NCI-H1105 treated with DMSO at 0.1 percent for 48 hours (cell line): ENCODE measurements around the gene TMA7.

Source experiments
- DNase-seq: peaks from one replicate; lab custom pipeline; 2025; lab: John Stamatoyannopoulos, UW

TMA7 gene

DNA sequence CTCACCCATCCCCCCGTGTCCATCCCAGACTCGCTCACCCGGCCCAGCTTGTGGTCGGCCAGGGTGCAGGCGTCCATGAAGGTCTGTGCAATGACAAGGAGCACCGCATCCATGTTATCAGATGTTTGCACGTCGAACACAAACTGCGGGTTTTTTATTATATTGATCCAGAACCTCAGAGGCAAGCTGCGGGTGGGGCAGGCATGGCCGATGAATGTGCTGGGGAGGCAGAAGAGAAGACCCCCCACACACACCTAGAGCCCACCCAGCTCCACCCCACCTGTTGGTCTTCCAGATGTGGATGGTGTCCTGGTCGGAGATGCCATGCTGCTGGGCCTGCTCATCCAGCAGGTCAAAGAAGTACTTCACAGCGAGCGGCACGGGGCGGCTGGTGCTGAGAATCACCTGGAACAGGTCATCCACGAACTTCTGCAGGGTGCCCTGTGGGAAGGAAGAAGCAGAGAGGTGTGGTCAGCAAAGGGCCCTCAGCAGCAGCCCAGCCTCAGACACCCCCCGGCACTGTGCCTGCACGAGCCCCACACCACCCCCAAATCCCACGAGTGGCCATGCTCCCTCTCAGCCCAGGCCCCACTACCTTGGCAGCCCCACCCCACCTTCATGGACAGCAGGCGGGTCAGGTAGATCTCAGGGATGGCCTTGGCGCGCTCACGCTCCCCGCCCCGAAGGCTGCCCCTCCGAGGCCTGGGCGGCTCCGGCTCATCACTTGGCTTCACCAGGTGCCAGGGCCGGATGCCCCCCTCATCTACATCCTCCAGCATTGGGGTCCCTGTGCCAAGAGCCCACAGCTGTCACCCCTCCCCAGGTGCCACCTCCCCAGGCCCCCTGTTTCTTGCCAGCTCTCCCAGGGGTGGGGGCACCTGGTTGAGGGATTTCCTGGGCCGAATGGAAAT, 30.5 kb upstream of the TMA7 start:
- DNase-seq, result no peak

DNA sequence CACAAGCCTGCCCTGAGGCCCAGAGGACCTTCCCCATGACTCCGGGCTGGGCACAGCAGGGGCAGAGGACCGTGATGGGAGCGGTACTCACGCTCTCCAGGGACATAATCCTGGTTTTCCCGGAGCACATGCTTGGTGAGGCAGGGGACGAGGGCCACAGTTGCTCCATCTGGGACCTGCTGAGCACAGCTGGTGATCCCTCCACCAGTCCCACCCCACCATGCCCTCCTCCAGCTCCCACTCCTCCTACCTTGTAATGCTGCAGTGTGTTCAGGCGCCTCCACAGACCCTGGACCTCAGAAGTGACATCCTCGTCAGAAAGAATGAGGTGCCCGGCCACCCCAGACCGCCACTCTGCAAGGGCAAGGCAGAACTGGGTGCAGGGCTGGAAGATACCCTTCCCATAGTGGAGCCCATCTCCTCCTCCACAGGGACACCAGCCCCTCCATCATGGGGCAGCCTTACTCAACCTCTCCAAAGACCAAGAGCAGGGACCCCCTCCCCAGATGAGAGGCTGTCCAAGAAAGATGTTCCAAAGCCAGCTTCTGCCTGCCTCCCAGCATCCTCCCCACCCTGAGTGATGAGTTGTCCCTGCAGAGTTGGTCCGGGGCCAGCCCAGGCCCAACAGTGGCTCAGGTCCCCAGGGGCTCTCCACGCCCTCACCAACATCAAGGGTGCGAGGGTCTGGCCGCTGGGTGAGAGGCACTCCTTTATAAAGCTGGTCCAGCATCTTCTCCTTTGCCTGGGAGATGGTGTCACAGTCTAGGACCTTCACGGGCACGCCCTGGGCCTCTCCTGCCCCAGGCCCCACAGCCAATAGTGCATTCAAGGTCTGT, 29.6 kb upstream of the TMA7 start:
- no peak for DNase-seq

DNA sequence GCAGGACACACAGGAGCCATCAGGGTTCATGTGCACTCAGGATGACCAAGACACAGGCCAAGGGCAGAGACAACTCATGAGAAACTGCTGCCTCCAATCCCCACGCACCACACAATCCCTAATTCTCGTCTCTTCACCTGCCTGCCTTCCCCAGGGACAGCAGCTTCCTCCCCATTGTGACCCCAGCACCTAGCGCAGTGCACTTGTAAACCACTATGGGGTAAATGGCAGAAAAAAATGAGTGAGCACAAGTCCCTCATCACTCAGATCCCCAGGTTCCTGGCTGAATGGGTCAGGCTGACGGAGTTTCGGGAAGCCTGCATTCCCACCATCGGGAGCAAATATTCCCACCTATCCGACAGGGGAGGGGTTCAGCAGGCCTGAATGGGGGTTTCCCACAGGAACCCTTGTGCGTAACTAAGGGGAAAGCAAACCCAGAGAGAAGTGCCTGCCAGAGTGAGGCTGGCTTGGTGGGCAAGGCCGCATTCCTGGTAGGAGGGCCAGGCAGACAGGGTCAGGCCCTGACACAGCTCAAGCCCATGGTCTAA, 28.9 kb upstream of the TMA7 start:
- DNase-seq, result no peak

DNA sequence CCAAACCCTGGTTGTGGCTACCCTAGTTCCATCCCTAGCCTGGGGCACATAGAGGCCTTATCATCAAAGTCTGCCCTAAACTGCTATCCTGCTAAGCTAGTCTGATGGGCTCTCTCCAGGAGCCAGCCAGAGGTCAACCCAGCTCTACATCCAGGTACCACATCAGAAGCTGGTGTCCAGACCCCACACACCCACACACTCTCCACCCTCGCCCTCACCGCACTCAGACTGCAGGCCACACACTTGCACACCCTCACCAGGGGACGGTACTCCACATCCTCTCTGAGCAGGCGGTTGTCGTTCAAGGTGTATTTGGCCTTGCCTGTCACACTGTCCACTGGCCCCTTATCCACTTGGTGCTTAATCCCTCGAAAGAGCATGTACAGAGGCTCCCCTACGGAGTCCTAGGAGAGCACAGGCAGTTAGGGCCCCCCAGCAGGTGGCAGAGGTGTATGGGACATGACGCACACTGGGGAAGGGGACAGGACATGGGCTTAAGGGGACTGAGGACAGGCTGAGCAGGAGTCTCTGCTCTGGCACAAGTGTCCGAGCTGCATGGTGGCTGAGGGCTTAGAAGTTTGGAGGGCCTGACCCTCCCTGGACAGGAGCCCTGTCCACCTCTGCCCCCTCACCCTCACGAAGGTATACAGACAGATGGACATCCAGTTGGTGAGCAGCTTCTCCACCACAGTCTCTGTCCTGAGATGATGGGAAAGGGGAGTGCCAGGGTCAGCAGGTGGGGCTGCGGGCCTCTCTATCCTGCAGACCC, 28.3 kb upstream of the TMA7 start:
- no peak for DNase-seq

DNA sequence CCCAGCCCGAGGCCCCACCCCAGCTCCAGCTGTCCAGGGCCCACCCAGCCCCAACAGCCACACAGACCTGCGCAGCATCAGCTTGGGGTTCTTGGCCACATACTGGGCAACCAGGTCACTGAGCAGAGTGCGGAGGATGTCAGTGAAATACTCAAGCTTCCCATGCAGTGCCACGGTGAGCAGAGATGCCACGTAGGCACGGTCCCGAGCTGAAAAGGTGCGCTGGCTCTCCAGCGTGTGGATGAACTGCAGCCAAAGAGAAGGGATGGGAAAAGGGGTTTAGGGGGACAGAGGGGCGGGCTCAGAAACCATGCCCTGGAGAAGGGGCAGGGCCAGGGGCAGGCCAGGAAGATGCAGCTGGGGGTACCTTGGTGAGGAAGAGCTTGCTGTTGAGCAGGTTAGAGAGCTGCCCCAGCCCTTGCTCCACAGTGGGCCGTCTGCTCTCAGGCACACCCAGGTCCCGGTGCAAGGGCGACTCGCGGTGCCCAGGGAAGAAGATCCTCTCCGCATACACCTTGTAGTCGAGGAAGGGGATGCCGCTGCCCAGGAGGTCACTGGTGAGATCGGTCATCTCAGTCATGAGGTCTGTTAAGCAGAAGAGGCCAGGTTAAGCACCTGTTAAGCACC, 27.6 kb upstream of the TMA7 start:
- no peak for DNase-seq

DNA sequence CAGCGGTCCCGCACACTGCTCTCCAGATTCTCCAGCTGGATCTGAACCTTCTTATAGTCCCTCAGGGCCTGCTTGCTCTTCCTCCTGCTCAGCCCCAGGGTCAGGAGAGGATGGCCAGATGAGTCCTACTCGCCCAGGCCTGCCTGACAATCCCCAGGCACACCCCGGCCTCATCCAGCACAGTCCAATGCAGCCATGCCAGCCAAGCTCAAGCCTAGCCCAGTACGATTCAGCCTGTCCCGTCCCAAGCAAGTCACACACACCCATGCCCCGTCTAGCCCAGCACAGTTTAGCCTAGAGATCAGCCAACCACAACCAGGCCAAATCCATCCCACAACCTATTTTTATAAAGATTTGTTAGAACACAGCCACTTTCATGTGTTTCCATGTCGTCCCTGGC, 27.0 kb upstream of the TMA7 start:
- DNase-seq, result no peak

DNA sequence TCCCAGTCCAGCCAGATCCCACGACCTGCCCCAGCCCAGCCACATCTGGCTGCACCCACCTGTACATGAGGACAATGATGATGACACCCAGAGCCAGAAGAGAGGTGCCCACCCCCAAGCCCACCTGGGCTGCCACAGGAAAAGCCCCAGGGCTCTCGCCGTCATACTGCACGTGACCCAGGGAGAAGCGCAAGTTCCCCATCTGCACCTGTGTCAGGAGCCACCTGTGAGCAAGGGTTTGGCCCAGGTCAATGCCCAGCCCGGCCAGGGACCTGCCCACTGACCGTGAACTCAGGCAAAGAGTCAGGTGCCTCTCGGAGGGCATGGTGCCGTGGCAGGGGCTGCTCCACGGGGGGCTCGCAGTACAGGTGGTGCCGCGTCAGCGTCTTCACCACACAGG, 26.4 kb upstream of the TMA7 start:
- DNase-seq, result no peak

DNA sequence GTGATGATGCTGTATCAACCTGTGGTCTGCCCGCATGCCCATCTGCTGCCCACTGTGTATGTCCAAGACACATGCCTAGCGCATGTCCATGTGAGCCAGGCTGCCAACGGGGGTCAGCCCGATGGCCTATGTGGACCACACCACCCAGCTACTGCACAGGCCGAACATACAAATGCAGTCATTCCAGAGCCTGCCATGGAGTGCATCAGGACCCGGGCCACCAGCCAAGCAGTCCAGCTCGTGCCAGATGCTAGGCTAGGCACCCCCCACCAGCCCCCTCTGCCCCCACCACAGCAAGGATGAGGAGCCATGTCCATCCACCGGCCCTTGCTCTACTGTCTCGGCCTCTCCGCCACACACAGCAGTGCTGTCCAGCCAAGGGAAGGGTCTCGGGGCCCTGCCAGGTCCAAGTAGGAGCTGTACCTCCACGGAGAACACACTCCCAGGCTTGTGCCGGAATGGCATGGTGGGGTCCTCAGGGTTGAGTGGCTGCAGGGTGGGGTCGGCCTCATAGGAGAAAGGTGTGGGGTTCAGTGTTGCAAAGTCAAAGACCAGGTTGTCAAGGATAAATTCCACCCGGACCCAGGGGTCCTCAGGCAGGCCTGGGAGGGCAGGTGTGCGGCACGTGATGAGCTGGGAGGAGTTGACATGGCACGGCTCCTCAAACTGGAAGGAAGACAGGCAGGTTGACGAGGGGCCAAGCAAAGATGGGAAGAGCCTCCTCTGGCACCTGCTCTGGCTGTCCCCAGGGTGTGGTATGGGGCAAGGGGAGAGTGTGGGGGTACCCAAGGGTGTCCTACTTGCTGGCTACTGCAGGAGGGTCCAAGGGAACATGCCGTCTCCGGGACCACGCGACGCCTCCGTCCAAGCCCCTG, 25.4 kb upstream of the TMA7 start:
- DNase-seq, result no peak

DNA sequence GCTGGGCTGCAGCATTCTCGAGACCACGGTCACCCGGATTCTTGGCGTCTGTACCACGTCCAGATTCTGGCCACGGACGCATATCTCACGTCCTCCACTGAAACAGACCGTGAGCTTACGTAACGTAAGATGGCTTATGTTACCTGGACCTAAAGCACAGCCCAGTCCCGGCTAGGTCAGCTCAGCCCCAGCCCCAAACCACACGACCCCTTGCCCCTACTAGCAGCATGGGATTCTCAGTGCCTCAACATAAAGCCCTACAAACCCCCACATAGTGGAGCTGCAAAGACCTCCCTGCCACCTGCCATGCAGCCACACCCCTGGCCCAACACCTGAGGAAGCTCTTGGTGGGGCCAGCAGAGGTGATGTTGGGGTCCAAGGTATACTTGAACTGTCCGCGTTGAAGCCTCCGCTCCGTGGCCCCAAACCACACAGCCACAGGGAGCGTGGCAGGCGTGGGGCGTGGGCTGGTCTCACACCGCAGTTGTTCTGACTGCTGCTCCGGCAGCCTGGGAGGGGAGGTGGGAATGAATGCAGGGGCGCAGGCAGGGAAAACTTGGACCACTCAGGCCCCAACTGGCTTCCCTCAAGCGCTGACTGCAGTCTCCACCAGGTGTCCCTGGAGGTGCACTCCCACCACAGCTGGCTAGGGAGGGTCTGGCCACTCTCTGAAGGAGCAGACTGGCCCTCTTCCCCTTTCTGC, 24.7 kb upstream of the TMA7 start:
- DNase-seq, result no peak

DNA sequence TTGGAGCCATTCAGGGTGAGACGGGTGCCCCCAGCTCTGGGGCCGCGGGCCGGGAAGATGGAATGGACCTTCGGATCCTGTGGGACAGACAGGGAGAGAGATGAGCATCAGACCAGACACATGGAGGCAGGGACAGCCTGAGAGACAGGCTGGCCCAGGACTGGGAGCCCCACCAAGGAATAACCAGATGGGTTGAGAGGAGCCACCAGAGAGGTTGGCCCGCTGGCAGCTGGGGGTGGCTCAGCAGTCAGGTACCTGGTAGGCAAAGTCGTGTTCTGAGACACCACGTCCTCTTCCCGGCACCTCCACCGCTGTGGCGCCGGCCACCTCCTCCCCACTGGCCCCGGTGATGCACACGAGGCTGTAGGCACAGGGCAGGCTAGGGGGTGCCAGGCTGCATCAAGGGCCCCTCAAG, 24.0 kb upstream of the TMA7 start:
- DNase-seq, result no peak

DNA sequence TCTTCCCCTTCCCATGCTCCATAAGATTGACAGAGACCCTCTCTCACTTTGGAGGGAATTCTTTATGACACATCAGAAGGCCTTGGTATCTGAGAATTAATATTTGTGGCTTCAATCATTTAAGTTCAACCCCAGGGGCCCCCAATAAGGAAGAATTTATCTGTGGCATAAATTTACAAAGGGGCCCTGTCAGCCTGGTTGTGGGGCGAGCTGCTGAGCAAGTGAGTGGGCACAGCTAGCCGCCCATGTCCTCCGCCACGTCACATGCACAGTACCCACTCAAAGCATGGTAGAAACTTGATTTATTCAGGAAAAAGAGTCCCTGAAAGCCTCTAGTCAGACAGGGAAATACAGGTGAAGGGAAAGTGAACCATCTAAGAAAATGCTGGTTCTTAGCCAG, 23.5 kb upstream of the TMA7 start:
- DNase-seq, result no peak

DNA sequence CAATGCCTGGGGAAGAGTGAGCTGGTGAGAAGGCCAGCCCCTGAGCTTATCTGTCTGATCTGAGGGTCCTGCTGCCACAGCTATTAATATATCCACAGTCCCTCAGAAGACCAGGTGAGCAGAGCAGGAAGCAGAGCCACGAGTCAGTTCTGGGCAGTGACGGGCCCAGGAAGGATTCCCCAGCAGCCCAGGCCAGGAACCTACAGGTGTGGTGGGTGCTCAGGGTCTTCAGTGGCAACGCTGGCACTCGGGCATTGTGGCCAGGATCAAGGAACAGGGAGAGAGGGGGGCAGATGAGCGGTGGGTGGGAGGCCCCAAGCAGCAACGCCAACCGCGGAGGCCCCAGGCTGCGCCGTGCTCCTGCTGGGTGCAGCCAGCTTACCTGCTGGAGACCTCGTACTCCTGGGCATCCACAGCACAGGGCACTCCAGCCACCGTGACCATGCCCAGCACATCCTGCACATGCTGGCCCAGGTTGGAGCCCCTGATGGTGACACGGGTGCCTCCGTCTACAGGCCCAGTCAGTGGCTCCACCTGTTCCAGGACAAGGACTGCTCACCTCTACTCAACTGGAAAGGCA, 22.4 kb upstream of the TMA7 start:
- no peak for DNase-seq

DNA sequence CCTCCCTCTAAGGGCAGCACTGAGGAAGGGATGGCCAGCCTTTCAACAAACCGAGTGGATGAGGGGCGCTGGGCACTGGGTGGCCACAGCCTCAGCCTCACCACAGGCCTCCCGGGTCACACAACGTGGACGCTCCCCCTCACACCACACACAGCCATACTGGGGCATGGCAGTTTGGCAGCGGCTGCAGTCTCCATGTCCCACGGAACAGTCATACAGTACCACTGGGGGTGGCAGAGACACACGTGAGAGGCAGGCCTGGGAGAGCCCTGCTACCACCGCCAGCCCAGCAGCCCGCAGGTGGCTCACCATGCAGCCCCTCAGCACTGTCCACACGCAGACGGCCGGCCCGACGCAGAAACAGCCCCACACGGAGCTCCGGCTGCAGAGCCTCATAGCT, 21.9 kb upstream of the TMA7 start:
- DNase-seq, result no peak

DNA sequence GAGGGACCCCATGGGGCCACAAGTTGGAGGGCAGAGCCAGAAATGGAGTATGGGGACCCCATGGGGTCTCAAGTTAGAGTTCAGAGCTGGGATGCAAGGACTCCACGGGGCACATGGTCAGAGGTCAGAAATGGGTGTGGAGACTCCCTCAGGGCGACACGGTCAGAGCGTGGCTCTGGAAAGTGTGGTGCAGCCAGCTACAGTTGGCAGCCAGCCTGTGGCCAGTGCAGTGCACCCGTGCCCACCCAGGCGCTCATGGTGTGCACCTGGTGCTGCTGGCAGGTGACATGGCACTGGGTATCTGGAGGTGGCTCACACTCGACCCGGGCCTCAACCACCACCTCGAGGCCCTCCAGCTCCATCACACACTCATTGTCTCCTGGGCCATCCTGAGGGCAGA, 21.4 kb upstream of the TMA7 start:
- no peak for DNase-seq

DNA sequence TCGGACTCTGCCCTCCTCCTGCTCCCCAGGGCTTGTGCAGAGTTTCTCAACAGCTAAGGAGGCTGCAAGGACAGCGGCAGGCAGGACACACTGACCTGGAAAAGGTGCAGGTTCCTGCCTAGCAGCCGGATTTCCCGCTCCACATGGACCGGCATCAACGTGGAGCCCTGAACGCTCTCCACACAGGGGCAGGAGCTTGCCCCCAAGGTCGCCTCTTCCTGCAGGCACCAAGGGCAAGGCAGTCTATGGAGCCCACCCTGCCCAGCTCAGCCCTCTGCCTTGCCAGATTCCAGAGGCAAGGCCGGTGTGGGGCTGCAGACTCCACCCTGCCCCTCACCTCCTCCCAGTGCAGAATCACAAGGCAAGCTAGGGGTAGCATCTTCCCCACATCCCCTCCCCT, 20.9 kb upstream of the TMA7 start:
- DNase-seq, result no peak

DNA sequence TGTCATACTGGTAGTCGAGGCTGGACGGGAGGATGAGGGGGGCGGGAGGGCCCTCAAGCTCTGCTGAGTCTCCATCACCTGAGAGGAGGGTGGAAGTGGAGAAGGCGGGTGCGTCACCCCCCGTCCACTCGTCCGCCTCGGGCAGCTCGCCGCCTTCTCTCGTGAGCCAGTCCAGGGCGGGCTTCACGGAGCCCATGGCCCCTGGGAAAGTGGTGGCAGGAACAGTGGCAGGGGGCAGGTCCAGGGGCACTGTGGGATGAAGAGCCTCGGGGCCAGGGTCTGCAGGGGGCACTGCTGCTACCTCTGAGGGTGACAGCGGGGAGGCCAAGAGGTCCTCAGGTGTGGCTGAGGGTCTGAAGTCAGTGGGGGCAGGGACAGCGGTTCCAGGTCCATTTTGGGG, 20.5 kb upstream of the TMA7 start:
- no peak for DNase-seq

DNA sequence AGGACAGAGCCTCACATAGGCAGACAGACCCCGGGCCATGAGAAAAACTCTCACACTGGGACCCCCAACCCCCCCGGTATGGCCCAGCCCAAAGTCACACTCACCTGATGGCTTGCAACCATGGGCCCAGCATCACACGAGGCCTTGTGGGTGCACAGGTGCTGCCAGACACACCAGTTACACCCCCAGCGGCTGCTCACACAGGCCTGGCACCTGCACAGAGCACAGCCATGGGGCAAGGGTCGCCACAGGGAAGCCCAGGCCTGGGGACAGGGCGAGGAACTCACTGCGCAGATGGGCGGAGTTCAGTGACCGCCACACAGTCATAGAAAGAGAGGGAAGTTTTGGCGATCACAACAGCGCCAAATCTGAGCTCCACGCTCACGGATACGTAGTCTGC, 19.5 kb upstream of the TMA7 start:
- no peak for DNase-seq

DNA sequence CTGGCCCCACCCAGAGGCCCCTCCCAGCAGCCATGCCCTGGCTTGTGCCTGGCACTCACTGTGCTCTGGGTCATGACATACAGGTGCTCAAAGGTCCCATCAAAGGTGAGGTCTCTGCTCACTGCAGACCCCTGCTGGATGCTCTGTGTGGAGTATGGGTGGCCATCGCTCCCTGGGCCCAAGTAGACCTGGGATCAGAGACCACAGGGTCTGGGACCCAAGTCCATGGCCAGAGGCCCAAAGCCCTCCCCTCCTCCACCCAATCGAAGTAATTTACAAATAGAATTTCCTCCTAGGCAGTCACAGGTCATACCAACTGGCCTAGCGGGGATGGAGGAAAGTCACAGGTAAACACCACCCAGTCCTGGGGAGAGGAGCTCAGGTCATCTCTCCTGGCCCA, 17.8 kb upstream of the TMA7 start:
- no peak for DNase-seq

DNA sequence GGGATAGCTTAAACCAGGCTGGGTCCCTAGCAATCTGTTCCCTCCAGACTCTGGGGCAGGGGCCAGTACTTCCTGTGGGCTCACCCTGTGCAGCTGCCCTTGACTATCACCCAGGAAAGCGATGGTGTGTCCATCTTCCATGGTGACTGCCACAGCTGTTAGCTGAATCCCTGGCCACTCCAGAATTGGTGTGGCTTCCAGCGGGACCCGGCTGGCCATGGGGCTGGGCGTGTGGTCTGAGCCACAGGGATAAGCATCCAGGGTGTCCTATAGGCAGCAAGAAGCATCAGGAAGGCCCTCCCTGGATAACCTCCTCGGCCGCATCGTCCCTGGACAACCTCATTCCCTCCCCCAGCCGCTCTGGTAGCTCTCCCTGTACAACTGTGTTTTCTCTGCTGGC, 17.4 kb upstream of the TMA7 start:
- no peak for DNase-seq
